ENCODE data around the gene SNX10. TPM values are rescaled to one million over a fixed set of nuclear protein-coding genes. Genes with fewer than 3 reads are reported as not detected.

Gene SNX10
- total RNA-seq, 1 donor from 2014 or later: 73.8 TPM

DNA sequence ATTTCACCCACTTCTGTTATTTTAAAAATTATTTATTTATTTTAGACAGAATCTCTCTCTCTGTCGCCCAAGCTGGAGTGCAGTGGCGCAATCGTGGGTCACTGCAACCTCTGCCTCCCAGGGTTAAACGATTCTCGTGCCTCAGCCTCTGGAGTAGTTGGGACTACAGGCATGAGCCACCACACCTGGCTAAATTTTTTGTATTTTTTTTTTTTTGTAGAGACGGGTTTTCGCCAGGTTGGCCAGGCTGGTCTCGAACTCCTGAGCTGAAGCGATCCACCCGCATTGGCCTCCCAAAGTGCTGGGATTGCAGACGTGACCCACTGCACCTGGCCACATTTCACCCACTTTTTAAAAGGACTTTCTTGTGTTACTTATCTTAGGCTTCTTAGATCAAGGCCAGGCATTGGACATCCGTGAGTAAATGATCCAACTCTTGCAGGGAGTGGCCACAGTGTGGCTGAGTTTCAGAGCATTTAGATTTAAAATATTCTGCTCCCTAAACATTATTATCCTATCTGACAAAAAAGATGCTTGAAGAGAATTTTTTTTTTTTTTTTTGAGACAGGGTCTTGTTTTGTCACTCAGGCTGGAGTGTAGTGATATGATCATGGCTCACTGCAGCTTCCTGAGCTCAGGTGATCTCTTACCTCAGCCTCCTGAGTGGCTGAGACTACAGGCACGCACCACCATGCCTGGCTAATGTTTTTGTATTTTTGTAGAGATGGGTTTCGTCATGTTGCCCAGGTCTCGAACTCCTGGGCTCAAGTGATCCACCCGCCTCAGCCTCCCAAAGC is 14.4 kb downstream of the SNX10 start:
- Histone ChIP-seq H3K27ac (peak overlapping the region; percentile 73), H3K4me1 (peaks cover 12% of the 10 kb centered on the region), H3K27me3 (no peaks in the 10 kb centered on the region), H3K9me3 (no peaks in the 10 kb centered on the region), H3K4me3 (no peak overlapping the region), H3K36me3 (no peaks in the 10 kb centered on the region)
- no peak for TF ChIP-seq CTCF (IDR thresholded peaks at IDR 0.05)
- DNase-seq: peak; percentile 78
- intact Hi-C loops (cut with DNase I): no loop called here
- peak; percentile 3 for ATAC-seq

DNA sequence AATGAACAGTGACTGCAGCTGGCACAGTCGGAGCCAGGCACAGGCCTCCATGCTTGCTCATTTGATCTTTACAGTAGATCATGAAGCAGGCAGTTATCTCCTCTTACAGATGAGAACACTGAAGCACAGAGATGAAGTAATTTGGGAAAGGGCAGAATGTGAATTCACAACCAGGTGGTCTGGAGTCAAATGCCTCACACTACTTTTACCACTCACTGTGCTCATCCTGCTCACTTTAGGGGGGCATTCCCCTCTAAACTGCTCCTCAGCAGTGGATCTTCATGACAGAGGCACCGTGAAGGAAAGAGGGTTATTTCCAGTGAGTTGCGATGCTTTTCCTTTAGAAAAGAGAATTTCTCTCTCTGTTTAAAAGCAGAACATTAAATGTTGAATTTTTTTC is 15.1 kb downstream of the SNX10 start:
- Histone ChIP-seq H3K4me1 (peaks cover 12% of the 10 kb centered on the region), H3K27ac (peak overlapping the region; percentile 73), H3K27me3 (no peaks in the 10 kb centered on the region), H3K4me3 (no peak overlapping the region), H3K36me3 (no peaks in the 10 kb centered on the region), H3K9me3 (no peaks in the 10 kb centered on the region)
- ATAC-seq (no peak), DNase-seq (no peak)
- no peak for TF ChIP-seq CTCF (IDR thresholded peaks at IDR 0.05)
- intact Hi-C loops (cut with DNase I): no loop called here

DNA sequence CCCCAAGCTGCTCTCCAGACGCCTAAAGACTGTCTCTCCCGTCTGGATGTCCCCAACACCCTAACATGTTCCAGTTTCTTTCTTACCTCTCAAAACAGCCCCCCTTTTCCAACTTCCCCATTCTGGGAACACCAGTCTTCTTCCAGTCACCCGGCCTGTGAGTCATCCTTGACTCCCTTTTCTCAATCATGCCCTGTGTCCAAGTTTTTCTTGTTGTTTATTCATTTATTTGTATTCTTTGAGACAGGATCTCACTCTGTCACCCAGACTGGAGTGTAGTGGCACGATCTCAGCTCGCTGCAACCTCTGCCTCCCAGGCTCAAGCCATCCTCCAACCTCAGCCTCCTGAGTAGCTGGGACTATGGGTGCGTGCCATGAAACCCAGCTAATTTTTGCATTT is 15.6 kb downstream of the SNX10 start:
- Histone ChIP-seq H3K27me3 (no peaks in the 10 kb centered on the region), H3K27ac (peak overlapping the region; percentile 73), H3K36me3 (no peaks in the 10 kb centered on the region), H3K4me1 (peaks cover 12% of the 10 kb centered on the region), H3K9me3 (no peaks in the 10 kb centered on the region), H3K4me3 (no peak overlapping the region)
- no peak for TF ChIP-seq CTCF (IDR thresholded peaks at IDR 0.05)
- intact Hi-C loops (cut with DNase I): no loop called here
- DNase-seq (peak; percentile 69), ATAC-seq (peak; percentile 80)

DNA sequence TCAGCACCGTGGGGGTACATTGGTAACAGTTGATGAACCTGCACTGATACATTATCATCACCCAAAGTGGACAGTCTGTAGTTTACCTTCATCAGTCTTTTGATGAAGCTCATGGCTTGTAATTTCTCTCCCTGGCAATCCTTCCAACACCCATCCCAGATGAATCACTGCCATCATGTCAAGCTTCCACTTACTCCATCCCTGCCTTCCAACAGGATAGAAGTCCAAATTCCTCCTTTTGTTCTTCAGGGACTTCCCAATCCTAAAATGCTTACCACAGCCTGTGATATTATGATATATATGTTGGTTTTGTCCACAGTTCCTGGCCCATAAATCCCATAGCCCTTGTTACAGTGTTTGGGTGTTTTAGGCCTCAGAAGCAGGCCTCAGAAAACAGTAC is 16.1 kb downstream of the SNX10 start:
- H3K36me3 ChIP-seq: no peaks in the 10 kb centered on the region
- ATAC-seq: no peak
- peaks cover 12% of the 10 kb centered on the region for H3K4me1 ChIP-seq
- intact Hi-C loops (cut with DNase I): no loop called here
- no peaks in the 10 kb centered on the region for H3K9me3 ChIP-seq
- TF ChIP-seq CTCF (IDR thresholded peaks at IDR 0.05): no peak
- peak overlapping the region; percentile 14 for H3K27ac ChIP-seq
- no peak for DNase-seq
- no peak overlapping the region for H3K4me3 ChIP-seq
- no peaks in the 10 kb centered on the region for H3K27me3 ChIP-seq

- no peak for TF ChIP-seq CTCF (IDR thresholded peaks at IDR 0.05)
- Histone ChIP-seq H3K27me3 (no peaks in the 10 kb centered on the region), H3K27ac (peak overlapping the region; percentile 14), H3K4me3 (no peak overlapping the region), H3K36me3 (no peaks in the 10 kb centered on the region), H3K4me1 (peaks cover 15% of the 10 kb centered on the region), H3K9me3 (no peaks in the 10 kb centered on the region)
- no peak for DNase-seq
- no peak for ATAC-seq
- intact Hi-C loops (cut with DNase I): no loop called here
Measured at GRCh38 chr7:26308551-26308950, 16.9 kb downstream of the SNX10 start.
